H9 (cell line): Measurements from ENCODE around the gene COX6A1. TPM values are rescaled to one million over a fixed set of nuclear protein-coding genes. Genes with fewer than 3 reads are reported as not detected.

ENCODE experiments used
- DNase-seq: peaks from one replicate; pipeline ENCODE4 v3.0.0-alpha.2; 2017
- H2AFZ ChIP-seq: one replicate; pipeline ENCODE4 v1.6.1; 2013; ENCODE audit warnings: mild to moderate bottlenecking, low read length, control low read depth, moderate library complexity
- H2AK5ac ChIP-seq: 2 replicates; pipeline ENCODE4 v1.6.1; 2013; ENCODE audit warnings: low read length, control low read depth, mixed read lengths; ENCODE audit not compliant: insufficient read length
- H2BK120ac ChIP-seq: one replicate; pipeline ENCODE4 v1.6.1; 2013; ENCODE audit warnings: low read depth, mild to moderate bottlenecking, low read length, control low read depth, inconsistent platforms; ENCODE audit not compliant: poor library complexity, severe bottlenecking
- H2BK12ac ChIP-seq: 2 replicates; pipeline ENCODE4 v1.6.1; 2013; ENCODE audit warnings: low read length, control low read depth, mixed read lengths, low read depth; ENCODE audit not compliant: insufficient read length
- H2BK15ac ChIP-seq: 2 replicates; pipeline ENCODE4 v1.6.1; 2013; ENCODE audit warnings: low read depth, low read length, control low read depth
- H2BK20ac ChIP-seq: one replicate; pipeline ENCODE4 v1.6.1; 2013; ENCODE audit warnings: low read depth, mild to moderate bottlenecking, low read length, control low read depth, inconsistent platforms; ENCODE audit not compliant: poor library complexity, severe bottlenecking
- H2BK5ac ChIP-seq: 2 replicates; pipeline ENCODE4 v1.6.1; 2013; ENCODE audit warnings: low read length, control low read depth, mixed read lengths; ENCODE audit not compliant: insufficient read length
- H3K14ac ChIP-seq: 2 replicates; pipeline ENCODE4 v1.6.1; 2013; ENCODE audit warnings: low read length, control low read depth; ENCODE audit not compliant: insufficient read depth
- H3K18ac ChIP-seq: 2 replicates; pipeline ENCODE4 v1.6.1; 2013; ENCODE audit warnings: low read depth, mild to moderate bottlenecking, mixed read lengths, low read length, control low read depth; ENCODE audit not compliant: insufficient read length
- H3K23ac ChIP-seq: 2 replicates; pipeline ENCODE4 v1.6.1; 2013; ENCODE audit warnings: low read length, control low read depth, mixed read lengths, low read depth; ENCODE audit not compliant: insufficient read length
- H3K23me2 ChIP-seq: 2 replicates; pipeline ENCODE4 v1.6.1; 2013; ENCODE audit warnings: low read depth, mild to moderate bottlenecking, mixed read lengths, low read length, control low read depth; ENCODE audit not compliant: insufficient read length, poor library complexity, severe bottlenecking
- H3K27ac ChIP-seq: 2 replicates; pipeline ENCODE4 v1.5.1; 2013; ENCODE audit warnings: low read length, control low read depth, mixed read lengths, low read depth; ENCODE audit not compliant: insufficient read length
- H3K27me3 ChIP-seq: 2 replicates; pipeline ENCODE4 v1.6.1; 2013; ENCODE audit warnings: low read length, control low read depth, inconsistent platforms; ENCODE audit not compliant: insufficient read depth
- H3K4ac ChIP-seq: 2 replicates; pipeline ENCODE4 v1.6.1; 2013; ENCODE audit warnings: low read depth, mild to moderate bottlenecking, control low read depth, inconsistent platforms, low read length, moderate library complexity
- H3K4me1 ChIP-seq: 2 replicates; pipeline ENCODE4 v1.6.1; 2013; ENCODE audit warnings: low read length, control low read depth, inconsistent platforms; ENCODE audit not compliant: insufficient read depth
- H3K4me2 ChIP-seq: 2 replicates; pipeline ENCODE4 v1.6.1; 2013; ENCODE audit warnings: low read length, control low read depth, mixed read lengths; ENCODE audit not compliant: insufficient read length, insufficient read depth
- H3K56ac ChIP-seq: 2 replicates; pipeline ENCODE4 v1.6.1; 2013; ENCODE audit warnings: low read depth, mild to moderate bottlenecking, mixed read lengths, low read length, control low read depth; ENCODE audit not compliant: insufficient read length
- H3K79me1 ChIP-seq: 2 replicates; pipeline ENCODE4 v1.6.1; 2013; ENCODE audit warnings: low read depth, mild to moderate bottlenecking, moderate library complexity, low read length, control low read depth, inconsistent platforms; ENCODE audit not compliant: insufficient read depth, poor library complexity, severe bottlenecking
- H3K79me2 ChIP-seq: 2 replicates; pipeline ENCODE4 v1.6.1; 2013; ENCODE audit warnings: low read length, control low read depth, inconsistent platforms; ENCODE audit not compliant: insufficient read depth
- H3K9ac ChIP-seq: 2 replicates; pipeline ENCODE4 v1.6.1; 2013; ENCODE audit warnings: low read length, control low read depth, mixed read lengths; ENCODE audit not compliant: insufficient read length; ENCODE audit errors: extremely low read depth
- H3K9me3 ChIP-seq: one replicate; pipeline ENCODE4 v1.6.1; 2013; ENCODE audit warnings: low read depth, low read length, inconsistent platforms; ENCODE audit not compliant: control insufficient read depth
- H3T11ph ChIP-seq: one replicate; pipeline ENCODE4 v1.6.1; 2013; ENCODE audit warnings: mild to moderate bottlenecking, low read length, control low read depth, inconsistent platforms
- H4K20me1 ChIP-seq: one replicate; pipeline ENCODE4 v1.6.1; 2013; ENCODE audit not compliant: control insufficient read depth, insufficient read length, insufficient read depth
- H4K5ac ChIP-seq: 2 replicates; pipeline ENCODE4 v1.6.1; 2013; ENCODE audit warnings: low read depth, mild to moderate bottlenecking, mixed read lengths, low read length, control low read depth; ENCODE audit not compliant: insufficient read length
- H4K8ac ChIP-seq: replicated peaks from 2 replicates; pipeline ENCODE4 v1.6.1; 2013; ENCODE audit warnings: low read length, control low read depth, mixed read lengths, low read depth; ENCODE audit not compliant: insufficient read length
- H4K91ac ChIP-seq: 2 replicates; pipeline ENCODE4 v1.6.1; 2013; ENCODE audit warnings: low read depth, mild to moderate bottlenecking, moderate library complexity, mixed read lengths, low read length, control low read depth; ENCODE audit not compliant: insufficient read length
- H3K27ac Mint-ChIP-seq, 3 experiments: 2 replicates in 2 of 3; 3 replicates in 1 of 3; pipeline ENCODE4 v1.8.0; 2020 to 2021; ENCODE audit warnings: mixed read lengths in 3 of 3, mild to moderate bottlenecking in 1 of 3, moderate library complexity in 1 of 3
- H3K27me3 Mint-ChIP-seq: 2 replicates; pipeline ENCODE4 v1.8.0; 2021; ENCODE audit warnings: low read depth, mild to moderate bottlenecking, moderate library complexity, mixed read lengths
- H3K36me3 Mint-ChIP-seq, 3 experiments: 2 replicates in 2 of 3; 3 replicates in 1 of 3; pipeline ENCODE4 v1.8.0; 2020 to 2021; ENCODE audit warnings: low read depth in 3 of 3, mixed read lengths in 3 of 3; ENCODE audit not compliant: insufficient read depth in 1 of 3
- H3K4me1 Mint-ChIP-seq, 2 experiments: 2 replicates each; pipeline ENCODE4 v1.8.0; 2020; ENCODE audit warnings: mixed read lengths in 2 of 2
- H3K4me3 Mint-ChIP-seq, 2 experiments: 2 replicates in 1 of 2; 3 replicates in 1 of 2; pipeline ENCODE4 v1.8.0; 2020 to 2021; ENCODE audit warnings: mild to moderate bottlenecking in 2 of 2, mixed read lengths in 2 of 2, moderate library complexity in 1 of 2
- H3K9me3 Mint-ChIP-seq, 2 experiments: 2 replicates in 1 of 2; 3 replicates in 1 of 2; pipeline ENCODE4 v1.8.0; 2020; ENCODE audit warnings: mild to moderate bottlenecking in 2 of 2, mixed read lengths in 2 of 2, moderate library complexity in 1 of 2
- whole genome bisulfite sequencing: extraction: QIAGEN DNeasy Blood & Tissue Kit; methylation state at CpG from one replicate; pipeline ENCODE4 v1.1.7; 2013; ENCODE audit warnings: missing lambda C conversion rate, low lambda C conversion rate, mixed read lengths; ENCODE audit not compliant: insufficient read length; ENCODE audit errors: extremely low coverage; 5-methylcytosine and 5-hydroxymethylcytosine counted together
- total RNA-seq: library from RNA; stranded (reverse); gene quantifications from 2 replicates; pipeline ENCODE4 v1.2.1, GENCODE V29; 2021
- TF ChIP-seq, protein P1 (sequence below): fragments of 200-600 bp; sonication (generic); conservative IDR thresholded peaks from 3 replicates; pipeline ENCODE4 v1.8.0; 2021; ENCODE audit warnings: antibody characterized with exemption, mild to moderate bottlenecking

COX6A1 gene
- total RNA-seq, 1 experiment from 2014 or later = 415 TPM

GRCh38 chr12:120408771-120409170 lies 29.1 kb upstream of the COX6A1 start:
- no peak overlapping the region for H3K4me3 Mint-ChIP-seq
- Histone ChIP-seq H3K18ac (no peak overlapping the region), H3T11ph (no peak overlapping the region), H3K9ac (no peak overlapping the region), H2BK15ac (no peak overlapping the region), H2AFZ (no peak overlapping the region), H4K8ac (no peak overlapping the region), H4K5ac (no peak overlapping the region), H3K23me2 (no peaks in the 10 kb centered on the region), H3K4me1 (no peaks in the 10 kb centered on the region), H3K4ac (no peak overlapping the region), H3K79me1 (no peaks in the 10 kb centered on the region), H3K23ac (no peak overlapping the region), H2BK5ac (no peak overlapping the region), H3K27ac (no peak overlapping the region), H4K91ac (no peak overlapping the region), H4K20me1 (no peaks in the 10 kb centered on the region), H3K4me2 (no peak overlapping the region), H3K56ac (no peak overlapping the region), H2AK5ac (no peak overlapping the region), H2BK12ac (no peak overlapping the region), H3K14ac (no peak overlapping the region), H3K9me3 (no peaks in the 10 kb centered on the region), H3K27me3 (no peaks in the 10 kb centered on the region), H2BK20ac (no peak overlapping the region), H2BK120ac (no peak overlapping the region), H3K79me2 (no peaks in the 10 kb centered on the region)
- TF ChIP-seq, protein P1, sequence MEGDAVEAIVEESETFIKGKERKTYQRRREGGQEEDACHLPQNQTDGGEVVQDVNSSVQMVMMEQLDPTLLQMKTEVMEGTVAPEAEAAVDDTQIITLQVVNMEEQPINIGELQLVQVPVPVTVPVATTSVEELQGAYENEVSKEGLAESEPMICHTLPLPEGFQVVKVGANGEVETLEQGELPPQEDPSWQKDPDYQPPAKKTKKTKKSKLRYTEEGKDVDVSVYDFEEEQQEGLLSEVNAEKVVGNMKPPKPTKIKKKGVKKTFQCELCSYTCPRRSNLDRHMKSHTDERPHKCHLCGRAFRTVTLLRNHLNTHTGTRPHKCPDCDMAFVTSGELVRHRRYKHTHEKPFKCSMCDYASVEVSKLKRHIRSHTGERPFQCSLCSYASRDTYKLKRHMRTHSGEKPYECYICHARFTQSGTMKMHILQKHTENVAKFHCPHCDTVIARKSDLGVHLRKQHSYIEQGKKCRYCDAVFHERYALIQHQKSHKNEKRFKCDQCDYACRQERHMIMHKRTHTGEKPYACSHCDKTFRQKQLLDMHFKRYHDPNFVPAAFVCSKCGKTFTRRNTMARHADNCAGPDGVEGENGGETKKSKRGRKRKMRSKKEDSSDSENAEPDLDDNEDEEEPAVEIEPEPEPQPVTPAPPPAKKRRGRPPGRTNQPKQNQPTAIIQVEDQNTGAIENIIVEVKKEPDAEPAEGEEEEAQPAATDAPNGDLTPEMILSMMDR = no peak
- peaks cover 2% of the 10 kb centered on the region; the same call in 1 of the 2 replicates for H3K27me3 Mint-ChIP-seq
- peaks cover 0 to 2% (median 0%) of the 10 kb centered on the region in 3 experiments; a peak in 1 of 7 replicates for H3K36me3 Mint-ChIP-seq
- peaks cover 0 to 3% of the 10 kb centered on the region in 2 experiments; a peak in 1 of 5 replicates for H3K9me3 Mint-ChIP-seq
- peaks cover 10 to 13% of the 10 kb centered on the region in 2 experiments for H3K4me1 Mint-ChIP-seq
- no peak for DNase-seq
- no peak overlapping the region; a peak in 1 of 7 replicates for H3K27ac Mint-ChIP-seq
- WGBS = no CpG with 5 or more reads among the region's 11 CpGs
